HEK293 (cell line): Measurements from ENCODE around the gene MAK.

Experiments used
- HOXA7 ChIP-seq: sonication (generic); formaldehyde crosslinking; IDR thresholded peaks from 2 replicates; pipeline ENCODE4 v1.8.1; 2022; ENCODE audit warnings: missing genetic modification reagents, borderline replicate concordance
- HOXC10 ChIP-seq: sonication (generic); formaldehyde crosslinking; IDR thresholded peaks from 2 replicates; pipeline ENCODE4 v1.8.1; 2023; ENCODE audit warnings: mild to moderate bottlenecking, missing genetic modification reagents
- KLF16 ChIP-seq: fragments of 450-650 bp; formaldehyde crosslinking; IDR thresholded peaks from 2 replicates; pipeline ENCODE4 v1.5.1; 2017; ENCODE audit warnings: missing biosample characterization, missing genetic modification characterization
- SCRT1 ChIP-seq: fragments of 450-650 bp; formaldehyde crosslinking; IDR thresholded peaks from 2 replicates; pipeline ENCODE4 v1.5.1; 2016; ENCODE audit warnings: missing biosample characterization, missing genetic modification characterization, borderline replicate concordance
- ZBTB20 ChIP-seq: fragments of 450-650 bp; formaldehyde crosslinking; IDR thresholded peaks from 2 replicates; pipeline ENCODE4 v1.5.1; 2016; ENCODE audit warnings: missing biosample characterization, missing genetic modification characterization
- ZIC2 ChIP-seq: fragments of 450-650 bp; formaldehyde crosslinking; IDR thresholded peaks from 2 replicates; pipeline ENCODE4 v1.5.1; 2016; ENCODE audit warnings: missing biosample characterization, missing genetic modification characterization
- ZNF157 ChIP-seq: fragments of 450-650 bp; formaldehyde crosslinking; IDR thresholded peaks from 2 replicates; pipeline ENCODE4 v1.5.1; 2016; ENCODE audit warnings: missing biosample characterization, missing genetic modification characterization
- ZNF169 ChIP-seq: fragments of 450-650 bp; formaldehyde crosslinking; IDR thresholded peaks from 2 replicates; pipeline ENCODE4 v1.5.1; 2016; ENCODE audit warnings: missing biosample characterization, missing genetic modification characterization
- ZNF175 ChIP-seq: fragments of 450-650 bp; formaldehyde crosslinking; IDR thresholded peaks from 2 replicates; pipeline ENCODE4 v1.5.1; 2016; ENCODE audit warnings: missing biosample characterization, missing genetic modification characterization
- ZNF221 ChIP-seq: fragments of 450-650 bp; formaldehyde crosslinking; IDR thresholded peaks from 2 replicates; pipeline ENCODE4 v1.5.1; 2017; ENCODE audit warnings: missing biosample characterization, missing genetic modification characterization, borderline replicate concordance
- ZNF248 ChIP-seq: fragments of 450-650 bp; formaldehyde crosslinking; IDR thresholded peaks from 2 replicates; pipeline ENCODE4 v1.5.1; 2017; ENCODE audit warnings: missing biosample characterization, missing genetic modification characterization
- ZNF292 ChIP-seq: fragments of 450-650 bp; formaldehyde crosslinking; IDR thresholded peaks from 2 replicates; pipeline ENCODE4 v1.5.1; 2016; ENCODE audit warnings: low read depth, missing biosample characterization, missing genetic modification characterization, borderline replicate concordance
- ZNF302 ChIP-seq: fragments of 450-650 bp; formaldehyde crosslinking; IDR thresholded peaks from 2 replicates; pipeline ENCODE4 v1.5.1; 2016; ENCODE audit warnings: missing biosample characterization, missing genetic modification characterization, low read depth
- ZNF335 ChIP-seq: fragments of 450-650 bp; formaldehyde crosslinking; conservative IDR thresholded peaks from 2 replicates; pipeline ENCODE4 v1.5.1; 2016; ENCODE audit warnings: missing biosample characterization, missing genetic modification characterization
- ZNF473 ChIP-seq: fragments of 450-650 bp; formaldehyde crosslinking; IDR thresholded peaks from 2 replicates; pipeline ENCODE4 v1.5.1; 2017; ENCODE audit warnings: missing biosample characterization, missing genetic modification characterization
- ZNF560 ChIP-seq: fragments of 450-650 bp; formaldehyde crosslinking; IDR thresholded peaks from 2 replicates; pipeline ENCODE4 v1.5.1; 2017; ENCODE audit warnings: missing biosample characterization, missing genetic modification characterization, borderline replicate concordance
- ZNF610 ChIP-seq: fragments of 450-650 bp; formaldehyde crosslinking; IDR thresholded peaks from 2 replicates; pipeline ENCODE4 v1.5.1; 2016; ENCODE audit warnings: missing biosample characterization, missing genetic modification characterization, borderline replicate concordance
- ZNF664 ChIP-seq: fragments of 450-650 bp; formaldehyde crosslinking; IDR thresholded peaks from 2 replicates; pipeline ENCODE4 v1.5.1; 2016; ENCODE audit warnings: missing biosample characterization, missing genetic modification characterization
- ZNF707 ChIP-seq: fragments of 450-650 bp; formaldehyde crosslinking; IDR thresholded peaks from 2 replicates; pipeline ENCODE4 v1.5.1; 2016; ENCODE audit warnings: missing biosample characterization, missing genetic modification characterization
- TF ChIP-seq, protein P1 (sequence below): fragments of 450-650 bp; formaldehyde crosslinking; conservative IDR thresholded peaks from 2 replicates; pipeline ENCODE4 v1.5.1; 2016; ENCODE audit warnings: low read depth, missing biosample characterization, missing genetic modification characterization
- TF ChIP-seq, protein P2 (sequence below): fragments of 450-650 bp; formaldehyde crosslinking; IDR thresholded peaks from 2 replicates; pipeline ENCODE4 v1.5.1; 2016; ENCODE audit warnings: missing biosample characterization, missing genetic modification characterization
- TF ChIP-seq, protein P3 (sequence below): fragments of 450-650 bp; formaldehyde crosslinking; IDR thresholded peaks from 2 replicates; pipeline ENCODE4 v1.5.1; 2016; ENCODE audit warnings: missing biosample characterization, missing genetic modification characterization
- TF ChIP-seq, protein P4 (sequence below): fragments of 450-650 bp; formaldehyde crosslinking; conservative IDR thresholded peaks from 2 replicates; pipeline ENCODE4 v1.5.1; 2016; ENCODE audit warnings: low read depth, missing biosample characterization, missing genetic modification characterization
- TF ChIP-seq, protein P5 (sequence below): fragments of 450-650 bp; formaldehyde crosslinking; optimal IDR thresholded peaks from 2 replicates; pipeline ENCODE3; 2016; ENCODE audit warnings: missing biosample characterization, mild to moderate bottlenecking, missing genetic modification characterization

Gene MAK

DNA sequence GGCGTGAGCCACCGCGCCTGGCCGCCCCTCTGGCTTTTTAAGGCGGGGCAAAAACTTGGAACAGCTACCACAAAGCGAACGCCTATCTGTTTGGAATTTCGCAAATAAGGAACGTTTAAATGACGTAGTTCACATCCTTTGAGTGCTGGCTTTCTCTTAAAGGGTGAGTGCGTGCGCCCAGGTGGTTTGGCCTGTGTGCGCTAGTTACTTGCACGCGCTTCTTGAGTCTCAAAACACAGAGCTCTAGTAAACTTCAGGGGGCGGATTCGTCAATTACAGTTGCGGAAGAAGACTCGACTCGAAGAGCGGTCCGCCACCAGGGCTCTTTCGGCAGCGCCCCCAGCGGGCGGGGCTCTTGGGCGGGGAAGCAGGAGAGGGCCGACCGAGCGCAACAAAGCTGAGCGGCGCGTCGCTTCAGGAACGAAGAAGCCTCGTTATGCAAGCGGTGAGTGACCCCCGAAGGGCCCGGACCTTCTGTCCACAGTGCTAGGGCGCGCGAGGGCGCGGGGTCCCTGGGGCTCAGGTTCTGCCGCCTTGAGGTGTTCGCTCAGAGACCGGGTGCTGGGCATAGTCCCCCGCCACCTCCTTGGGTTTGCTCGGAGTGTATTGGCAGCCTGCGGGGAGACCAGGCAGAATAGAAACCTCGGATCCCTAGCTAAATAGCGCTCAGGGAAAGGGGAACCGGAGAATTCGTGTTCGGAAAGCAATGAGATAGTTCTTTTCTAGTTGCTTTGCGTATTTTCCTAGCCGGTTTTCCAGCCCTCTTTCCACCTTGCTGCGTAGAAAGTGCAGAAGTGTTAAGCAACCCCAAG is 48.6 kb upstream of the MAK start, which contains the start of gene SYCP2L (continued):
- TF ChIP-seq, protein P1, sequence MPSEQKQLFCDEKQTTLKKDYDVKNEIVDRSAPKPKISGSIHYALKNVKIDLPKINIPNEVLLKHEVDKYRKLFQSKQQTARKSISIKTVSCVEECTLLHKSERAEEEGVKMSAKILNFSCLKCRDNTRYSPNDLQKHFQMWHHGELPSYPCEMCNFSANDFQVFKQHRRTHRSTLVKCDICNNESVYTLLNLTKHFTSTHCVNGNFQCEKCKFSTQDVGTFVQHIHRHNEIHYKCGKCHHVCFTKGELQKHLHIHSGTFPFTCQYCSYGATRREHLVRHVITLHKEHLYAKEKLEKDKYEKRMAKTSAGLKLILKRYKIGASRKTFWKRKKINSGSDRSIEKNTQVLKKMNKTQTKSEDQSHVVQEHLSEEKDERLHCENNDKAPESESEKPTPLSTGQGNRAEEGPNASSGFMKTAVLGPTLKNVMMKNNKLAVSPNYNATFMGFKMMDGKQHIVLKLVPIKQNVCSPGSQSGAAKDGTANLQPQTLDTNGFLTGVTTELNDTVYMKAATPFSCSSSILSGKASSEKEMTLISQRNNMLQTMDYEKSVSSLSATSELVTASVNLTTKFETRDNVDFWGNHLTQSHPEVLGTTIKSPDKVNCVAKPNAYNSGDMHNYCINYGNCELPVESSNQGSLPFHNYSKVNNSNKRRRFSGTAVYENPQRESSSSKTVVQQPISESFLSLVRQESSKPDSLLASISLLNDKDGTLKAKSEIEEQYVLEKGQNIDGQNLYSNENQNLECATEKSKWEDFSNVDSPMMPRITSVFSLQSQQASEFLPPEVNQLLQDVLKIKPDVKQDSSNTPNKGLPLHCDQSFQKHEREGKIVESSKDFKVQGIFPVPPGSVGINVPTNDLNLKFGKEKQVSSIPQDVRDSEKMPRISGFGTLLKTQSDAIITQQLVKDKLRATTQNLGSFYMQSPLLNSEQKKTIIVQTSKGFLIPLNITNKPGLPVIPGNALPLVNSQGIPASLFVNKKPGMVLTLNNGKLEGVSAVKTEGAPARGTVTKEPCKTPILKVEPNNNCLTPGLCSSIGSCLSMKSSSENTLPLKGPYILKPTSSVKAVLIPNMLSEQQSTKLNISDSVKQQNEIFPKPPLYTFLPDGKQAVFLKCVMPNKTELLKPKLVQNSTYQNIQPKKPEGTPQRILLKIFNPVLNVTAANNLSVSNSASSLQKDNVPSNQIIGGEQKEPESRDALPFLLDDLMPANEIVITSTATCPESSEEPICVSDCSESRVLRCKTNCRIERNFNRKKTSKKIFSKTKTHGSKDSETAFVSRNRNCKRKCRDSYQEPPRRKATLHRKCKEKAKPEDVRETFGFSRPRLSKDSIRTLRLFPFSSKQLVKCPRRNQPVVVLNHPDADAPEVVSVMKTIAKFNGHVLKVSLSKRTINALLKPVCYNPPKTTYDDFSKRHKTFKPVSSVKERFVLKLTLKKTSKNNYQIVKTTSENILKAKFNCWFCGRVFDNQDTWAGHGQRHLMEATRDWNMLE (tag by site-specific recombination) = peak; percentile 70
- TF ChIP-seq ZNF221 (tag by site-specific recombination) (no peak), ZNF610 (peak; percentile 93), ZNF302 (no peak), ZNF169 (tag by site-specific recombination) (no peak), ZNF175 (no peak), ZNF664 (tag by site-specific recombination) (no peak; the same call in 1 of the 2 replicates), ZNF473 (tag by site-specific recombination) (no peak), ZNF292 (tag by site-specific recombination) (no peak), SCRT1 (tag by site-specific recombination) (no peak), HOXC10 (CRISPR knock-in tag) (no peak), ZNF157 (tag by site-specific recombination) (no peak), ZNF248 (no peak), ZNF560 (no peak), HOXA7 (no peak), ZNF335 (tag by site-specific recombination) (peak; percentile 11), ZNF707 (tag by site-specific recombination) (no peak), ZIC2 (tag by site-specific recombination) (peak; percentile 53), KLF16 (peak; percentile 50), ZBTB20 (tag by site-specific recombination) (peak; percentile 82)
- TF ChIP-seq, protein P2, sequence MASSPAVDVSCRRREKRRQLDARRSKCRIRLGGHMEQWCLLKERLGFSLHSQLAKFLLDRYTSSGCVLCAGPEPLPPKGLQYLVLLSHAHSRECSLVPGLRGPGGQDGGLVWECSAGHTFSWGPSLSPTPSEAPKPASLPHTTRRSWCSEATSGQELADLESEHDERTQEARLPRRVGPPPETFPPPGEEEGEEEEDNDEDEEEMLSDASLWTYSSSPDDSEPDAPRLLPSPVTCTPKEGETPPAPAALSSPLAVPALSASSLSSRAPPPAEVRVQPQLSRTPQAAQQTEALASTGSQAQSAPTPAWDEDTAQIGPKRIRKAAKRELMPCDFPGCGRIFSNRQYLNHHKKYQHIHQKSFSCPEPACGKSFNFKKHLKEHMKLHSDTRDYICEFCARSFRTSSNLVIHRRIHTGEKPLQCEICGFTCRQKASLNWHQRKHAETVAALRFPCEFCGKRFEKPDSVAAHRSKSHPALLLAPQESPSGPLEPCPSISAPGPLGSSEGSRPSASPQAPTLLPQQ (tag by site-specific recombination) = peak; percentile 76
- TF ChIP-seq, protein P3, sequence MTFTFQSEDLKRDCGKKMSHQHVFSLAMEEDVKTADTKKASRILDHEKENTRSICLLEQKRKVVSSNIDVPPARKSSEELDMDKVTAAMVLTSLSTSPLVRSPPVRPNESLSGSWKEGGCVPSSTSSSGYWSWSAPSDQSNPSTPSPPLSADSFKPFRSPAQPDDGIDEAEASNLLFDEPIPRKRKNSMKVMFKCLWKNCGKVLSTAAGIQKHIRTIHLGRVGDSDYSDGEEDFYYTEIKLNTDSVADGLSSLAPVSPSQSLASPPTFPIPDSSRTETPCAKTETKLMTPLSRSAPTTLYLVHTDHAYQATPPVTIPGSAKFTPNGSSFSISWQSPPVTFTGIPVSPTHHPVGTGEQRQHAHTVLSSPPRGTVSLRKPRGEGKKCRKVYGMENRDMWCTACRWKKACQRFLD (tag by site-specific recombination) = no peak
- TF ChIP-seq, protein P4, sequence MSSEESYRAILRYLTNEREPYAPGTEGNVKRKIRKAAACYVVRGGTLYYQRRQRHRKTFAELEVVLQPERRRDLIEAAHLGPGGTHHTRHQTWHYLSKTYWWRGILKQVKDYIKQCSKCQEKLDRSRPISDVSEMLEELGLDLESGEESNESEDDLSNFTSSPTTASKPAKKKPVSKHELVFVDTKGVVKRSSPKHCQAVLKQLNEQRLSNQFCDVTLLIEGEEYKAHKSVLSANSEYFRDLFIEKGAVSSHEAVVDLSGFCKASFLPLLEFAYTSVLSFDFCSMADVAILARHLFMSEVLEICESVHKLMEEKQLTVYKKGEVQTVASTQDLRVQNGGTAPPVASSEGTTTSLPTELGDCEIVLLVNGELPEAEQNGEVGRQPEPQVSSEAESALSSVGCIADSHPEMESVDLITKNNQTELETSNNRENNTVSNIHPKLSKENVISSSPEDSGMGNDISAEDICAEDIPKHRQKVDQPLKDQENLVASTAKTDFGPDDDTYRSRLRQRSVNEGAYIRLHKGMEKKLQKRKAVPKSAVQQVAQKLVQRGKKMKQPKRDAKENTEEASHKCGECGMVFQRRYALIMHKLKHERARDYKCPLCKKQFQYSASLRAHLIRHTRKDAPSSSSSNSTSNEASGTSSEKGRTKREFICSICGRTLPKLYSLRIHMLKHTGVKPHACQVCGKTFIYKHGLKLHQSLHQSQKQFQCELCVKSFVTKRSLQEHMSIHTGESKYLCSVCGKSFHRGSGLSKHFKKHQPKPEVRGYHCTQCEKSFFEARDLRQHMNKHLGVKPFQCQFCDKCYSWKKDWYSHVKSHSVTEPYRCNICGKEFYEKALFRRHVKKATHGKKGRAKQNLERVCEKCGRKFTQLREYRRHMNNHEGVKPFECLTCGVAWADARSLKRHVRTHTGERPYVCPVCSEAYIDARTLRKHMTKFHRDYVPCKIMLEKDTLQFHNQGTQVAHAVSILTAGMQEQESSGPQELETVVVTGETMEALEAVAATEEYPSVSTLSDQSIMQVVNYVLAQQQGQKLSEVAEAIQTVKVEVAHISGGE = peak; percentile 69
- TF ChIP-seq, protein P5, sequence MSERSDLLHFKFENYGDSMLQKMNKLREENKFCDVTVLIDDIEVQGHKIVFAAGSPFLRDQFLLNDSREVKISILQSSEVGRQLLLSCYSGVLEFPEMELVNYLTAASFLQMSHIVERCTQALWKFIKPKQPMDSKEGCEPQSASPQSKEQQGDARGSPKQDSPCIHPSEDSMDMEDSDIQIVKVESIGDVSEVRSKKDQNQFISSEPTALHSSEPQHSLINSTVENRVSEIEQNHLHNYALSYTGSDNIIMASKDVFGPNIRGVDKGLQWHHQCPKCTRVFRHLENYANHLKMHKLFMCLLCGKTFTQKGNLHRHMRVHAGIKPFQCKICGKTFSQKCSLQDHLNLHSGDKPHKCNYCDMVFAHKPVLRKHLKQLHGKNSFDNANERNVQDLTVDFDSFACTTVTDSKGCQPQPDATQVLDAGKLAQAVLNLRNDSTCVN (tag by site-specific recombination) = peak; percentile 80
